K562 (cell line): Measurements from ENCODE around the gene JMJD1C.
"Not testable (repeated sequence)": the region's sequence is repeated elsewhere in the genome, so short reads cannot be mapped to it uniquely, and the experiment has no call there.

Experiments used
- ESRRA ChIP-seq: fragments of 450-650 bp; IDR thresholded peaks from 2 replicates; pipeline ENCODE4 v1.6.1; 2014; ENCODE audit warnings: low read depth, mild to moderate bottlenecking, moderate library complexity, borderline replicate concordance
- RFX7 ChIP-seq: fragments of 250-450 bp; sonication (Bioruptor Pico); IDR thresholded peaks from 2 replicates; pipeline ENCODE4 v1.5.1; 2021; ENCODE audit warnings: mild to moderate bottlenecking

DNA sequence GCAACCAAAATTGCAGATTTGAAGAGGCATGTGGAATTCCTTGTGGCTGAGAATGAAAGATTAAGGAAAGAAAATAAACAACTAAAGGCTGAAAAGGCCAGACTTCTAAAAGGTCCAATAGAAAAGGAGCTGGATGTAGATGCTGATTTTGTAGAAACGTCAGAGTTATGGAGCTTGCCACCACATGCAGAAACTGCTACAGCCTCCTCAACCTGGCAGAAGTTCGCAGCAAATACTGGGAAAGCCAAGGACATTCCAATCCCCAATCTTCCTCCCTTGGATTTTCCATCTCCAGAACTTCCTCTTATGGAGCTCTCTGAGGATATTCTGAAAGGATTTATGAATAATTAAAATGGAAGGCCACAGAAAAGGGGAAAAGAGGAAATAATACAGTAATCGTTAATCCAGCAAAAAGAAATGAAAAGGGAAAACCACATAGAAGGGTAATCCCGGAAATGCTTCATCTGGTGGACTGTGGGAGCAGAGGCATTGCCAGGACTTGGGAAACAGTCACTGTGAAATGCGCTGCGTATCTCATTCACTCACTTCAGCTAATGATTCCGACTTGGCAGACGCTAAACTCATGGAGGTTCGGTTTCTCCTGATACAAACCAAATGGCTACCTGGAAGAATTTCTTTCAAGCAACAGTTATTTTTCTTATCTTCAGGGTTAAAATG, 311.8 kb downstream of the JMJD1C start:
- not testable (repeated sequence) for TF ChIP-seq RFX7 (CRISPR knock-in tag); ESRRA
